Endothelial cell of umbilical vein (primary cell): ENCODE results near the gene RNF148.

Experiments
- EZH2 ChIP-seq: IDR thresholded peaks from 2 replicates; pipeline ENCODE4 v1.6.1; 2012; ENCODE audit warnings: borderline replicate concordance, low read depth, mild to moderate bottlenecking, moderate library complexity, low read length, inconsistent platforms; ENCODE audit not compliant: severe bottlenecking
- JUN ChIP-seq: IDR thresholded peaks from 2 replicates; pipeline ENCODE4 v1.6.1; 2011; ENCODE audit warnings: borderline replicate concordance, low read depth; ENCODE audit not compliant: insufficient read length, insufficient read depth
- MYC ChIP-seq: IDR thresholded peaks from one replicate; pipeline ENCODE4 v1.6.1; 2011; ENCODE audit warnings: mild to moderate bottlenecking, low read depth, low read length
- POLR2A ChIP-seq: IDR thresholded peaks from 2 replicates; pipeline ENCODE4 v1.6.1; 2012; ENCODE audit warnings: low read depth, mild to moderate bottlenecking, control low read depth, low read length
- POLR2AphosphoS5 ChIP-seq: IDR thresholded peaks from 2 replicates; pipeline ENCODE4 v1.6.1; 2012; ENCODE audit warnings: low read depth, mild to moderate bottlenecking, control low read depth, low read length, moderate library complexity; ENCODE audit not compliant: insufficient read depth
- TF ChIP-seq, protein P1 (sequence below), 2 donors: IDR thresholded peaks; 1 replicate in 1 of 2; 2 replicates in 1 of 2; pipeline ENCODE4 v1.5.1; 2011; ENCODE audit warnings: low read length in 2 of 2, mild to moderate bottlenecking in 2 of 2, moderate library complexity in 2 of 2, control low read depth in 1 of 2, inconsistent platforms in 1 of 2, low read depth in 1 of 2; ENCODE audit not compliant: insufficient read depth in 1 of 2; ENCODE audit errors: extremely low read depth in 1 of 2
- TF ChIP-seq, protein P2 (sequence below): IDR thresholded peaks from 2 replicates; pipeline ENCODE4 v1.6.1; 2011; ENCODE audit not compliant: insufficient read depth, insufficient read length

DNA sequence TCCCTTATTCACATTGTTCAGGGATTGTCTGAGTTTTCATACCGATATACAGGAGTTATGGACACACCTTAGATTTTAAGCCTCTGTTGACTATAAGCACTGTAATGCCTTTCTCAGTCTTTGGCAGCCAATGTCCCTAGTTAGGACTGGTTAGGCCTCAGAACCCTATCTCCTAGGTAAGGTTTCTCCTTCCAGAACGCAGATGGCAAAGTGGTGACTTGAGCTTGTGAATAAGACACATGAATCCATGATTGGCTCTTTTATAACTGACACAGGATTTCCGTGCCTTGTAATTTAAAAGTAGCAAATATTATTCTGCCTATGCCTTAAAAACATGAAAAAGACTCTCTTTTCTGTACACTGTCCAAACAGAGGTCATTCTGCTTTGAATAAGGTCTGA lies 12.5 kb upstream of the RNF148 start:
- TF ChIP-seq EZH2, result no peak
- TF ChIP-seq, protein P1, sequence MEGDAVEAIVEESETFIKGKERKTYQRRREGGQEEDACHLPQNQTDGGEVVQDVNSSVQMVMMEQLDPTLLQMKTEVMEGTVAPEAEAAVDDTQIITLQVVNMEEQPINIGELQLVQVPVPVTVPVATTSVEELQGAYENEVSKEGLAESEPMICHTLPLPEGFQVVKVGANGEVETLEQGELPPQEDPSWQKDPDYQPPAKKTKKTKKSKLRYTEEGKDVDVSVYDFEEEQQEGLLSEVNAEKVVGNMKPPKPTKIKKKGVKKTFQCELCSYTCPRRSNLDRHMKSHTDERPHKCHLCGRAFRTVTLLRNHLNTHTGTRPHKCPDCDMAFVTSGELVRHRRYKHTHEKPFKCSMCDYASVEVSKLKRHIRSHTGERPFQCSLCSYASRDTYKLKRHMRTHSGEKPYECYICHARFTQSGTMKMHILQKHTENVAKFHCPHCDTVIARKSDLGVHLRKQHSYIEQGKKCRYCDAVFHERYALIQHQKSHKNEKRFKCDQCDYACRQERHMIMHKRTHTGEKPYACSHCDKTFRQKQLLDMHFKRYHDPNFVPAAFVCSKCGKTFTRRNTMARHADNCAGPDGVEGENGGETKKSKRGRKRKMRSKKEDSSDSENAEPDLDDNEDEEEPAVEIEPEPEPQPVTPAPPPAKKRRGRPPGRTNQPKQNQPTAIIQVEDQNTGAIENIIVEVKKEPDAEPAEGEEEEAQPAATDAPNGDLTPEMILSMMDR (IDR thresholded peaks at IDR 0.05; ENCODE audit: extremely low read depth in 1 of 2, insufficient read depth in 1 of 2, low read depth in 1 of 2, low read length in 2 of 2), result no peak
- TF ChIP-seq, protein P2, sequence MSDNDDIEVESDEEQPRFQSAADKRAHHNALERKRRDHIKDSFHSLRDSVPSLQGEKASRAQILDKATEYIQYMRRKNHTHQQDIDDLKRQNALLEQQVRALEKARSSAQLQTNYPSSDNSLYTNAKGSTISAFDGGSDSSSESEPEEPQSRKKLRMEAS, result no peak
- no peak for TF ChIP-seq POLR2A
- no peak for TF ChIP-seq POLR2AphosphoS5
- no peak for TF ChIP-seq JUN
- no peak for TF ChIP-seq MYC
